IMR-90 (cell line): Measurements from ENCODE around the gene LTA. TPM values are rescaled to one million over a fixed set of nuclear protein-coding genes. Genes with fewer than 3 reads are reported as not detected.

ENCODE experiments used
- ATAC-seq: fragments of 200-7000 bp; cut with Tn5 transposase; 2 replicates; pipeline ENCODE4 v1.9.1; 2020; ENCODE audit warnings: low read depth, mild to moderate bottlenecking, moderate library complexity
- BruUV-seq: library from RNA; stranded (reverse); fragments of 400-500 nt; replicated peaks from 2 replicates; lab custom pipeline; 2021; lab: Mats Ljungman, UMichigan
- CTCF ChIA-PET: fragments of 300-600 bp; formaldehyde crosslinking; extraction: SDS; loops from one replicate; lab custom pipeline; 2021; ENCODE audit warnings: antibody characterized with exemption; lab: Yijun Ruan, JAX
- POLR2A ChIA-PET: fragments of 300-600 bp; sonication (Branson Sonifier 250); formaldehyde crosslinking; loops from one replicate; lab custom pipeline; 2022; ENCODE audit warnings: antibody characterized with exemption; ENCODE audit not compliant: unreplicated experiment; lab: Charles Lee
- DNase-seq: peaks from one replicate; pipeline ENCODE4 v3.0.0; 2013
- H2AFZ ChIP-seq: replicated peaks from 2 replicates; pipeline ENCODE3; 2013; ENCODE audit warnings: low read length, mild to moderate bottlenecking; ENCODE audit not compliant: poor library complexity
- H2AK5ac ChIP-seq: 2 replicates; pipeline ENCODE4 v1.6.1; 2013; ENCODE audit warnings: low read depth, low read length, inconsistent platforms
- H2AK9ac ChIP-seq: replicated peaks from 2 replicates; pipeline ENCODE3; 2013; ENCODE audit warnings: mild to moderate bottlenecking, low read depth, low read length, moderate library complexity; ENCODE audit not compliant: poor library complexity
- H2BK120ac ChIP-seq: 2 replicates; pipeline ENCODE4 v1.6.1; 2013; ENCODE audit warnings: low read depth, low read length, inconsistent platforms
- H2BK15ac ChIP-seq: 3 replicates; pipeline ENCODE4 v1.6.1; 2013; ENCODE audit warnings: low read depth, low read length, inconsistent platforms
- H2BK20ac ChIP-seq: 2 replicates; pipeline ENCODE4 v1.6.1; 2013; ENCODE audit warnings: low read depth, mild to moderate bottlenecking, inconsistent platforms, low read length, moderate library complexity
- H2BK5ac ChIP-seq: 2 replicates; pipeline ENCODE4 v1.6.1; 2013; ENCODE audit warnings: mild to moderate bottlenecking, low read depth, low read length, inconsistent platforms; ENCODE audit not compliant: poor library complexity, severe bottlenecking
- H3K14ac ChIP-seq: replicated peaks from 2 replicates; pipeline ENCODE4 v1.6.1; 2013; ENCODE audit warnings: low read depth, low read length, inconsistent platforms
- H3K18ac ChIP-seq: 2 replicates; pipeline ENCODE4 v1.6.1; 2013; ENCODE audit warnings: low read depth, low read length, control low read depth
- H3K23ac ChIP-seq: 2 replicates; pipeline ENCODE4 v1.6.1; 2013; ENCODE audit warnings: low read depth, low read length, inconsistent platforms
- H3K27ac ChIP-seq: 2 replicates; pipeline ENCODE4 v1.5.1; 2013; ENCODE audit warnings: mild to moderate bottlenecking, control low read depth, low read length; ENCODE audit not compliant: insufficient read depth
- H3K27me3 ChIP-seq: 2 replicates; pipeline ENCODE4 v1.6.1; 2013; ENCODE audit warnings: low read length; ENCODE audit not compliant: control insufficient read depth, insufficient read depth
- H3K36me3 ChIP-seq: 2 replicates; pipeline ENCODE4 v1.6.1; 2013; ENCODE audit warnings: low read length, mixed read lengths; ENCODE audit not compliant: control insufficient read depth, insufficient read depth
- H3K4ac ChIP-seq: 2 replicates; pipeline ENCODE4 v1.6.1; 2013; ENCODE audit warnings: low read depth, low read length, inconsistent platforms
- H3K4me1 ChIP-seq: 2 replicates; pipeline ENCODE4 v1.6.1; 2013; ENCODE audit warnings: low read length, mixed read lengths; ENCODE audit not compliant: control insufficient read depth, insufficient read depth
- H3K4me2 ChIP-seq: 2 replicates; pipeline ENCODE4 v1.6.1; 2013; ENCODE audit warnings: low read depth, mild to moderate bottlenecking, control low read depth, low read length, moderate library complexity
- H3K4me3 ChIP-seq: 2 replicates; pipeline ENCODE4 v1.5.1; 2013; ENCODE audit warnings: low read depth, mild to moderate bottlenecking, control low read depth, low read length, moderate library complexity; ENCODE audit not compliant: insufficient read depth
- H3K56ac ChIP-seq: 2 replicates; pipeline ENCODE4 v1.6.1; 2013; ENCODE audit warnings: low read length, inconsistent platforms; ENCODE audit not compliant: insufficient read depth; ENCODE audit errors: extremely low read depth
- H3K79me1 ChIP-seq, 2 experiments: 2 replicates each; pipeline ENCODE4 v1.6.1; 2013; ENCODE audit warnings: low read length in 2 of 2, inconsistent platforms in 1 of 2, low read depth in 1 of 2
- H3K9ac ChIP-seq: 2 replicates; pipeline ENCODE4 v1.6.1; 2013; ENCODE audit warnings: low read depth, low read length, control low read depth
- H3K9me1 ChIP-seq: 2 replicates; pipeline ENCODE4 v1.6.1; 2013; ENCODE audit warnings: low read length, inconsistent platforms; ENCODE audit not compliant: insufficient read depth
- H3K9me3 ChIP-seq: 2 replicates; pipeline ENCODE4 v1.6.1; 2013; ENCODE audit warnings: low read length; ENCODE audit not compliant: control insufficient read depth, insufficient read depth
- H4K20me1 ChIP-seq: 2 replicates; pipeline ENCODE4 v1.6.1; 2013; ENCODE audit warnings: low read length, inconsistent platforms; ENCODE audit not compliant: insufficient read depth
- H4K5ac ChIP-seq: 2 replicates; pipeline ENCODE4 v1.6.1; 2013; ENCODE audit warnings: mild to moderate bottlenecking, low read depth, low read length, control low read depth
- H4K8ac ChIP-seq, 2 experiments: 2 replicates each; pipeline ENCODE4 v1.6.1; 2013; ENCODE audit warnings: low read depth in 2 of 2, low read length in 2 of 2, control low read depth in 1 of 2, inconsistent platforms in 1 of 2
- H4K91ac ChIP-seq: 2 replicates; pipeline ENCODE4 v1.6.1; 2013; ENCODE audit warnings: low read depth, low read length, inconsistent platforms; ENCODE audit not compliant: insufficient read depth
- BHLHE40 ChIP-seq: fragments of 150-350 bp; IDR thresholded peaks from 2 replicates; pipeline ENCODE4 v1.6.1; 2016; ENCODE audit warnings: mild to moderate bottlenecking, low read depth, low read length
- CEBPB ChIP-seq: IDR thresholded peaks from 2 replicates; pipeline ENCODE4 v1.6.1; 2012; ENCODE audit warnings: low read depth, low read length, improper control_type of control experiment
- CHD1 ChIP-seq: IDR thresholded peaks from 2 replicates; pipeline ENCODE4 v1.6.1; 2012; ENCODE audit warnings: low read depth, low read length, improper control_type of control experiment
- CTCF ChIP-seq: conservative IDR thresholded peaks from 2 replicates; pipeline ENCODE4 v1.5.1; 2012; ENCODE audit warnings: mild to moderate bottlenecking, low read depth, low read length, improper control_type of control experiment
- FOS ChIP-seq: fragments of 150-350 bp; IDR thresholded peaks from 2 replicates; pipeline ENCODE4 v1.6.1; 2016; ENCODE audit warnings: low read depth, low read length
- MAFK ChIP-seq: IDR thresholded peaks from 2 replicates; pipeline ENCODE4 v1.6.1; 2012; ENCODE audit warnings: low read depth, low read length, improper control_type of control experiment
- MAZ ChIP-seq: IDR thresholded peaks from 2 replicates; pipeline ENCODE4 v1.6.1; 2012; ENCODE audit warnings: low read depth, mild to moderate bottlenecking, low read length, improper control_type of control experiment, moderate library complexity, borderline replicate concordance
- MXI1 ChIP-seq: IDR thresholded peaks from 2 replicates; pipeline ENCODE4 v1.6.1; 2012; ENCODE audit warnings: low read depth, mild to moderate bottlenecking, low read length, moderate library complexity, borderline replicate concordance
- NFE2L2 ChIP-seq: fragments of 150-350 bp; IDR thresholded peaks from 2 replicates; pipeline ENCODE4 v1.6.1; 2016; ENCODE audit warnings: low read depth, mild to moderate bottlenecking, low read length
- POLR2A ChIP-seq: IDR thresholded peaks from 2 replicates; pipeline ENCODE4 v1.6.1; 2012; ENCODE audit warnings: mild to moderate bottlenecking, low read depth, low read length
- RAD21 ChIP-seq: IDR thresholded peaks from 2 replicates; pipeline ENCODE4 v1.6.1; 2012; ENCODE audit warnings: low read length, improper control_type of control experiment
- RCOR1 ChIP-seq: IDR thresholded peaks from 2 replicates; pipeline ENCODE4 v1.6.1; 2012; ENCODE audit warnings: mild to moderate bottlenecking, low read length, improper control_type of control experiment; ENCODE audit not compliant: insufficient replicate concordance
- RFX5 ChIP-seq: IDR thresholded peaks from 2 replicates; pipeline ENCODE4 v1.8.0; 2012; ENCODE audit warnings: low read depth, mild to moderate bottlenecking, low read length, moderate library complexity
- SMC3 ChIP-seq: fragments of 150-350 bp; IDR thresholded peaks from 2 replicates; pipeline ENCODE4 v1.6.1; 2016; ENCODE audit warnings: low read depth, mild to moderate bottlenecking, antibody characterized with exemption, low read length, moderate library complexity
- WGBS, 2 experiments: methylation state at CpG; one replicate each; pipeline versions ENCODE4 v1.1.5 to v1.1.7; 2013; ENCODE audit warnings: missing lambda C conversion rate in 2 of 2; ENCODE audit not compliant: insufficient read length in 1 of 2; ENCODE audit errors: extremely low coverage in 2 of 2; 5-methylcytosine and 5-hydroxymethylcytosine counted together
- dilution Hi-C: fragments of 300-500 bp; cut with HindIII; formaldehyde crosslinking; loops from one replicate; pipeline ENCODE4 v1.14.3; 2018; ENCODE audit warnings: low sequenced_read_pairs; ENCODE audit not compliant: unreplicated experiment
- in situ Hi-C: fragments of 300-500 bp; cut with MboI; formaldehyde crosslinking; loops from 3 replicates; pipeline ENCODE4 v1.14.3; 2019; ENCODE audit warnings: low sequenced_read_pairs, inconsistent platforms, mixed read lengths
- intact Hi-C: fragments of 100-400 bp; cut with micrococcal nuclease; formaldehyde crosslinking; loops from 2 replicates; pipeline ENCODE4 v1.10.0; 2022
- polyA plus RNA-seq, 3 experiments: library from polyadenylated mRNA; depleted of rRNA; stranded (reverse); fragments of >200 nt; gene quantifications; 2 replicates each; pipeline ENCODE4 v1.2.3, GENCODE V29; 2012; ENCODE audit warnings: low replicate concordance in 1 of 3
- total RNA-seq: library from RNA; depleted of rRNA; stranded (reverse); fragments of >200 nt; gene quantifications from 2 replicates; pipeline ENCODE4 v1.2.3, GENCODE V29; 2012
- TF ChIP-seq, protein P1 (sequence below): fragments of 150-350 bp; IDR thresholded peaks from 2 replicates; pipeline ENCODE4 v1.6.1; 2017; ENCODE audit warnings: mild to moderate bottlenecking, antibody characterized with exemption, low read length, low read depth
- TF ChIP-seq, protein P2 (sequence below): fragments of 150-350 bp; IDR thresholded peaks from 2 replicates; pipeline ENCODE4 v1.6.1; 2016; ENCODE audit warnings: low read depth, mild to moderate bottlenecking, low read length, moderate library complexity, borderline replicate concordance

Gene LTA
- total and polyA plus RNA-seq, 2 of the 4 experiments (the other 2 are of a cell fraction) = not detected

- H4K8ac ChIP-seq = no peak overlapping the region
- peaks cover 8 to 46% of the 10 kb centered on the region in 2 experiments; a peak in 3 of 4 replicates for H3K79me1 ChIP-seq
- H3K4me1 ChIP-seq = peaks cover 7% of the 10 kb centered on the region
- no peak overlapping the region for H2BK120ac ChIP-seq
- H3K27me3 ChIP-seq = no peaks in the 10 kb centered on the region
- no peak overlapping the region for H2BK20ac ChIP-seq
- in situ Hi-C loops (loop anchor here (5.0 to 10.0 kb wide), 2 partner anchors 52 to 290 kb away; no protein-coding TSS in a partner anchor), dilution Hi-C loops (no loop called here), intact Hi-C loops (loop anchor here (5.0 kb wide), 3 partner anchors 37 to 407 kb away; partner anchors contain the start of genes HSPA1B and LTB)
- H3K9me3 ChIP-seq = no peaks in the 10 kb centered on the region
- no peak overlapping the region for H4K91ac ChIP-seq
- no peak overlapping the region for H2BK15ac ChIP-seq
- DNase-seq (no peak), ATAC-seq (no peak)
- H3K9ac ChIP-seq = no peak overlapping the region
- peaks cover 15% of the 10 kb centered on the region for H4K20me1 ChIP-seq
- no peak overlapping the region for H2AK9ac ChIP-seq
- H3K36me3 ChIP-seq = peaks cover 3% of the 10 kb centered on the region
- H3K56ac ChIP-seq = no peak overlapping the region
- 50% methylated on average over 1 of the region's 7 CpGs; no CpG with 5 or more reads in 1 of the 2 experiments for WGBS, 2 experiments
- no peak overlapping the region for H3K14ac ChIP-seq
- H3K9me1 ChIP-seq = peaks cover 6% of the 10 kb centered on the region
- no peak overlapping the region for H2AFZ ChIP-seq
- ChIA-PET CTCF (no interaction called here), POLR2A (interaction anchor here (0.6 kb wide), 1 partner anchor 51 kb away, joined by 3 read pairs; no protein-coding TSS in a partner anchor)
- H2BK5ac ChIP-seq = no peak overlapping the region
- H3K23ac ChIP-seq = no peak overlapping the region
- no peak overlapping the region for H3K27ac ChIP-seq
- H2AK5ac ChIP-seq = no peak overlapping the region
- no peak overlapping the region for H3K4ac ChIP-seq
- H3K18ac ChIP-seq = no peak overlapping the region
- H3K4me2 ChIP-seq = no peak overlapping the region
- TF ChIP-seq CHD1 (no peak), RCOR1 (no peak), SMC3 (no peak), POLR2A (no peak), NFE2L2 (no peak), BHLHE40 (no peak), FOS (no peak), RFX5 (no peak), MAZ (no peak), RAD21 (no peak), CEBPB (no peak), MAFK (no peak), MXI1 (no peak), CTCF (no peak)
- TF ChIP-seq, protein P1, sequence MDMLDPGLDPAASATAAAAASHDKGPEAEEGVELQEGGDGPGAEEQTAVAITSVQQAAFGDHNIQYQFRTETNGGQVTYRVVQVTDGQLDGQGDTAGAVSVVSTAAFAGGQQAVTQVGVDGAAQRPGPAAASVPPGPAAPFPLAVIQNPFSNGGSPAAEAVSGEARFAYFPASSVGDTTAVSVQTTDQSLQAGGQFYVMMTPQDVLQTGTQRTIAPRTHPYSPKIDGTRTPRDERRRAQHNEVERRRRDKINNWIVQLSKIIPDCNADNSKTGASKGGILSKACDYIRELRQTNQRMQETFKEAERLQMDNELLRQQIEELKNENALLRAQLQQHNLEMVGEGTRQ = no peak
- TF ChIP-seq, protein P2, sequence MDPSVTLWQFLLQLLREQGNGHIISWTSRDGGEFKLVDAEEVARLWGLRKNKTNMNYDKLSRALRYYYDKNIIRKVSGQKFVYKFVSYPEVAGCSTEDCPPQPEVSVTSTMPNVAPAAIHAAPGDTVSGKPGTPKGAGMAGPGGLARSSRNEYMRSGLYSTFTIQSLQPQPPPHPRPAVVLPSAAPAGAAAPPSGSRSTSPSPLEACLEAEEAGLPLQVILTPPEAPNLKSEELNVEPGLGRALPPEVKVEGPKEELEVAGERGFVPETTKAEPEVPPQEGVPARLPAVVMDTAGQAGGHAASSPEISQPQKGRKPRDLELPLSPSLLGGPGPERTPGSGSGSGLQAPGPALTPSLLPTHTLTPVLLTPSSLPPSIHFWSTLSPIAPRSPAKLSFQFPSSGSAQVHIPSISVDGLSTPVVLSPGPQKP = no peak
- H4K5ac ChIP-seq = no peak overlapping the region
- BruUV-seq = no TSS peak
- no peak overlapping the region for H3K4me3 ChIP-seq
Observed at GRCh38 chr6:31545291-31545690, 26.8 kb upstream of the LTA start.
